ENCODE results near the gene KRTAP1-3.

DNA sequence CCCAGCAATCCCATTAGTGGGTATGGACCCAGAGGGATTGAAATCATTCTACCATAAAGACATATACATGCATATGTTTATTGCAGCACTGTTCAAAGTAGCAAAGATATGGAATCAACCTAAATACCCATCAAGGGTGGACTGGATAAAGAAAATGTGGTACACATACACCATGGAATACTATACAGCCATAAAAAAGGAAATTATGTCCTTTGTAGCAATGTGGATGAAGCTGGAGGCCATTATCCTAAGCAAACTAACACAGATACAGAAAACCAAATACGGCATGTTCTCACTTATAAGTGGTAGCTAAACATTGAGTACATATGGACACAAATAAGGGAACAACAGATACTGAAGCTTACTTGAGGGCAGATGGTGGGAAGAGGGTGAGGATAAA, 22.9 kb upstream of the KRTAP1-3 start:
- TF ChIP-seq, protein P1, sequence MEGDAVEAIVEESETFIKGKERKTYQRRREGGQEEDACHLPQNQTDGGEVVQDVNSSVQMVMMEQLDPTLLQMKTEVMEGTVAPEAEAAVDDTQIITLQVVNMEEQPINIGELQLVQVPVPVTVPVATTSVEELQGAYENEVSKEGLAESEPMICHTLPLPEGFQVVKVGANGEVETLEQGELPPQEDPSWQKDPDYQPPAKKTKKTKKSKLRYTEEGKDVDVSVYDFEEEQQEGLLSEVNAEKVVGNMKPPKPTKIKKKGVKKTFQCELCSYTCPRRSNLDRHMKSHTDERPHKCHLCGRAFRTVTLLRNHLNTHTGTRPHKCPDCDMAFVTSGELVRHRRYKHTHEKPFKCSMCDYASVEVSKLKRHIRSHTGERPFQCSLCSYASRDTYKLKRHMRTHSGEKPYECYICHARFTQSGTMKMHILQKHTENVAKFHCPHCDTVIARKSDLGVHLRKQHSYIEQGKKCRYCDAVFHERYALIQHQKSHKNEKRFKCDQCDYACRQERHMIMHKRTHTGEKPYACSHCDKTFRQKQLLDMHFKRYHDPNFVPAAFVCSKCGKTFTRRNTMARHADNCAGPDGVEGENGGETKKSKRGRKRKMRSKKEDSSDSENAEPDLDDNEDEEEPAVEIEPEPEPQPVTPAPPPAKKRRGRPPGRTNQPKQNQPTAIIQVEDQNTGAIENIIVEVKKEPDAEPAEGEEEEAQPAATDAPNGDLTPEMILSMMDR (IDR thresholded peaks at IDR 0.05): no peak
- TF ChIP-seq EZH2 (IDR thresholded peaks at IDR 0.05; ENCODE audit: borderline replicate concordance, insufficient read depth, low read depth, low read length, poor library complexity, severe bottlenecking): no peak
